Coronary artery (tissue), 2 donors: Measurements from ENCODE around the gene TBC1D1.

Experiments
- DNase-seq: peaks from one replicate; pipeline ENCODE4 v3.0.0-alpha.2; 2017; ENCODE audit warnings: low spot score
- H3K27ac ChIP-seq, 2 donors: fragments of 200-600 bp; sonication (generic); one replicate each; pipeline ENCODE4 v1.5.1; 2016 to 2019
- H3K4me3 ChIP-seq: fragments of 200-600 bp; sonication (generic); 2 replicates; pipeline ENCODE4 v1.5.1; 2016; ENCODE audit warnings: mild to moderate bottlenecking, moderate library complexity
- TF ChIP-seq, protein P1 (sequence below): fragments of 200-600 bp; sonication (generic); IDR thresholded peaks from one replicate; pipeline ENCODE4 v1.5.1; 2019; ENCODE audit warnings: antibody characterized with exemption

Gene TBC1D1

DNA sequence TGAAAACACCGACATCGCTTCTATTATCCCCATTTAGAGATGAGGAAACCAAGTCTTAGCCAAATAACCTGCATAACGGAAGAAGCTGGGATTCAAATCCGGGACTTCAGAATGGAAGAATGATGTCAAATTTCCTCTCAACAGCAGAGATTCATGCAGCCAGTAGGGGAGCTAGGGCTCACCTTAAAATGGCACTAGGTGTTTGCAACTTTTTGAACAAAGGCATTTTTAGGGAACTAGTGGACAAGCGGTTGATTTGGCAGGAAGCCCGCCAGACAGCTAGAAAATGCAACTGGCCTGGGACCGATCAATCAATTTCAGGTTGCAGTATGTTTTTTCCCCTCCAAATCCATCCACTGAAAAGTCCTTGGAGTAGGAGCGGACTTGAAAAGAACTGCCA, 293.5 kb downstream of the TBC1D1 start:
- Histone ChIP-seq H3K27ac (no peak overlapping the region), H3K4me3 (no peak overlapping the region)
- TF ChIP-seq, protein P1, sequence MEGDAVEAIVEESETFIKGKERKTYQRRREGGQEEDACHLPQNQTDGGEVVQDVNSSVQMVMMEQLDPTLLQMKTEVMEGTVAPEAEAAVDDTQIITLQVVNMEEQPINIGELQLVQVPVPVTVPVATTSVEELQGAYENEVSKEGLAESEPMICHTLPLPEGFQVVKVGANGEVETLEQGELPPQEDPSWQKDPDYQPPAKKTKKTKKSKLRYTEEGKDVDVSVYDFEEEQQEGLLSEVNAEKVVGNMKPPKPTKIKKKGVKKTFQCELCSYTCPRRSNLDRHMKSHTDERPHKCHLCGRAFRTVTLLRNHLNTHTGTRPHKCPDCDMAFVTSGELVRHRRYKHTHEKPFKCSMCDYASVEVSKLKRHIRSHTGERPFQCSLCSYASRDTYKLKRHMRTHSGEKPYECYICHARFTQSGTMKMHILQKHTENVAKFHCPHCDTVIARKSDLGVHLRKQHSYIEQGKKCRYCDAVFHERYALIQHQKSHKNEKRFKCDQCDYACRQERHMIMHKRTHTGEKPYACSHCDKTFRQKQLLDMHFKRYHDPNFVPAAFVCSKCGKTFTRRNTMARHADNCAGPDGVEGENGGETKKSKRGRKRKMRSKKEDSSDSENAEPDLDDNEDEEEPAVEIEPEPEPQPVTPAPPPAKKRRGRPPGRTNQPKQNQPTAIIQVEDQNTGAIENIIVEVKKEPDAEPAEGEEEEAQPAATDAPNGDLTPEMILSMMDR: no peak
- DNase-seq: no peak

DNA sequence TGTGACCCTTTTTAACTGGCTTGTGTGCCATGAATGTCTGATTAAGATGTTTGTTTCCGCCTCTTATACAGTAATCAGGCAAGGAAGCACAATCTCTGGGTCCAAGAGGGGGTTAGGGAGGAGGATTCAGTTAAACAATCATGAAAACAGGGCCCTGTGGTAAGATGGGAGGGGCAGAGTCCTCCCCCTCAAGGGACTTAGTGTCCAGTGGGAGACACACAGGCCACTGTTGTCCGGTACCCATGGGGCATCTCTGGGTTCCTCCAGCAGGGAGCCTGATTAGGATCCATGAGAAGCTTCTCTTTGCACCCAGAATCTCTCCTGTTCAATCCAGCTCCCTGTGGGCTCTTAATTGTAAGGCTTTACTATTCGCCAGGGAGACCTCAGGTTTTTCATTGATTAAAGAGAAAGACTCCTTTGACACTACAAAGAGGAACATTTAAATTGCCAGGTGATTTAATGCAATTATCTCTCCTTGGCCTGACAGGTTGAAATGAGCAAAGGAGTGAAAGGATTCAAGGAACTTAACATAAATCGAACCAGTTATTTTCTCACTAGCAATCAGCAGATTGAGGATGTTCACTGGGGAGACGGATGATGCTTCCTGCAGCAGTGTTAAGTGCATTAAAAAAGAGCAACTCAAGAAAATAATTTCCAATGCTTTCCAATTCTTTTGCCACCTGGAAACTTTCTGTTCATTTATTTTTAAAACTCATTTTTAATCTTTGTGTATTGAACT, 294.7 kb downstream of the TBC1D1 start:
- no peak overlapping the region for H3K27ac ChIP-seq
- DNase-seq: no peak
- TF ChIP-seq, protein P1: no peak
- no peak overlapping the region for H3K4me3 ChIP-seq

DNA sequence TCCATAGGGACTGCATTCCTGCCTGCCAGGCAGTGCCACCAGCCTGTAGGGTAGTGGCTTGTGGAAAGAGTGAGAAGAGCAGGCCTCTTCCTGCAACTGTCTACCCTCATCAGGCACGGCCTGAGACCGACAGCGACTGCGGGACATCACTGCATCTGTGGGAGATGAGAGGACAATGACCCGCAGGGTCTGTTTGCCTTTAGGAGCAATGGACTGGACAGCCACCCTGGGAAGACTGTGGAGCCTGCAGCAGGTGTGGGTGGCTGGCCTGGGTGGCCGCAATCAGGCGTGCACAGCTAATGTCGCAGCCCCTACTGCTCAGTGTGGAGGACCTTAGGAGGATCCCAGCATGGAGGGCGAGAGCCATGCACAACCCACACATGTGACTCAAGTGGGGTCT, 297.3 kb downstream of the TBC1D1 start:
- Histone ChIP-seq H3K27ac (peak overlapping the region in 1 of 2 donors; percentile 84), H3K4me3 (no peak overlapping the region)
- TF ChIP-seq, protein P1: no peak
- no peak for DNase-seq

DNA sequence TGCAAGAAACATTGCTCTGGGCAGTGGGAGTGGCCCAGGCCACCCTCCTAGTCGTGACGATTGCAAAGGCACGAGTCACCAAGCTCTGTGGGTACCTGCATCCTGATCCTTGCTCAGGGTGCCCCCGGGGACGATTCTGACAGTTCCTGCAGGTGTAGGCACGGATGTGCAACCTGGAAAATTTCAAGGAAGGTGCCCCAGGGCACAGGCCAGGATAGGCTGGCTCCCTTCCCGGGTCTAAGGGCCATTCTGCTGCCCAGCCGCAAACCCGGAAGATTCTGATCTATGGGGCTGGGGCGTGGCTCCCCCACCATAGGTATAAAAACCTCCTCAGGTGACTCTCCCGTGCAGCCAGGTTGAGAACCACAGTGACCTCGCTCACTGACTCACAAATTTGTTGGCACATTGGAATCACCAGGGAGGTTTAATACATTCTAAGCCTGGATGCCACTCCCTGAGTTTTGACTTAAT, 297.8 kb downstream of the TBC1D1 start:
- TF ChIP-seq, protein P1: no peak
- no peak overlapping the region for H3K4me3 ChIP-seq
- peak overlapping the region; percentile 71 to 84 for H3K27ac ChIP-seq
- no peak for DNase-seq
